GM18526 (cell line): ENCODE measurements around the gene PCDHB8.
"Not testable (repeated sequence)": the region's sequence is repeated elsewhere in the genome, so short reads cannot be mapped to it uniquely, and the experiment has no call there.

ENCODE experiments used
- POLR2A ChIP-seq: IDR thresholded peaks from 3 replicates; pipeline ENCODE4 v1.6.1; 2011; ENCODE audit not compliant: insufficient read length; ENCODE audit errors: extremely low read depth

The PCDHB8 gene

GRCh38 chr5:141196363-141196762, 18.8 kb downstream of the PCDHB8 start:
- no peak for TF ChIP-seq POLR2A

GRCh38 chr5:141199359-141200235, 22.0 kb downstream of the PCDHB8 start, which contains the start of gene PCDHB11:
PCDHB11 (plus strand) TSS chr5:141199627; CDS start chr5:141199775, 148 bp downstream.
- TF ChIP-seq POLR2A: no peak

- no peak for TF ChIP-seq POLR2A
These were observed 30.9 kb downstream of the PCDHB8 start, which contains the start of gene PCDHB12 for GRCh38 chr5:141208478-141208877. PCDHB12 (plus strand) TSS chr5:141208719; CDS start chr5:141208908, 189 bp downstream.

- TF ChIP-seq POLR2A: not testable (repeated sequence)
These were observed 36.2 kb downstream of the PCDHB8 start, which contains the start of gene PCDHB13 for GRCh38 chr5:141213656-141214339. PCDHB13 (plus strand) TSS chr5:141213919; CDS start chr5:141214124, 205 bp downstream.

- no peak for TF ChIP-seq POLR2A
These were observed 45.7 kb downstream of the PCDHB8 start, which contains the start of gene PCDHB14 for GRCh38 chr5:141223112-141223783. PCDHB14 (plus strand) TSS chr5:141223343; CDS start chr5:141223506, 163 bp downstream.
